ENCODE results near the gene N4BP2L2. TPM values are rescaled to one million over a fixed set of nuclear protein-coding genes. Genes with fewer than 3 reads are reported as not detected.

The N4BP2L2 gene
- total and polyA plus RNA-seq, 2 of the 13 experiments (the other 11 are each of a cell fraction or from before 2014, with no cell fraction given), result 58.9 to 81.2 TPM

- TF ChIP-seq RERE (CRISPR knock-in tag; IDR thresholded peaks at IDR 0.05; ENCODE audit: low read depth) (no peak), ZNF546 (CRISPR knock-in tag; conservative IDR thresholded peaks at IDR 0.05) (no peak), CEBPG (CRISPR knock-in tag; IDR thresholded peaks at IDR 0.05) (peak; percentile 76), ZBTB20 (CRISPR knock-in tag; IDR thresholded peaks at IDR 0.05; ENCODE audit: borderline replicate concordance, low read depth) (peak; percentile 70; the same call in 1 of the 2 replicates), CC2D1A (CRISPR knock-in tag; IDR thresholded peaks at IDR 0.05) (no peak), NFE2L1 (CRISPR knock-in tag; IDR thresholded peaks at IDR 0.05; ENCODE audit: borderline replicate concordance) (no peak), KDM2A (CRISPR knock-in tag; IDR thresholded peaks at IDR 0.05; ENCODE audit: borderline replicate concordance, low read depth) (peak; percentile 75), RXRB (CRISPR knock-in tag; IDR thresholded peaks at IDR 0.05; ENCODE audit: borderline replicate concordance) (peak; percentile 52; the same call in 1 of the 2 replicates), ZNF468 (CRISPR knock-in tag; IDR thresholded peaks at IDR 0.05) (no peak), E2F1 (CRISPR knock-in tag; IDR thresholded peaks at IDR 0.05) (no peak), ZNF44 (CRISPR knock-in tag; IDR thresholded peaks at IDR 0.05) (0 out of 2 replicates have a peak, but pooled peaks have one; percentile 1), SAFB2 (CRISPR knock-in tag; IDR thresholded peaks at IDR 0.05; ENCODE audit: borderline replicate concordance, low read depth) (no peak), ETV5 (CRISPR knock-in tag; IDR thresholded peaks at IDR 0.05; ENCODE audit: borderline replicate concordance) (peak; percentile 75; the same call in 1 of the 2 replicates), ZNF274 (CRISPR knock-in tag; IDR thresholded peaks at IDR 0.05) (no peak), HOMEZ (CRISPR knock-in tag; IDR thresholded peaks at IDR 0.05; ENCODE audit: low read depth) (peak; percentile 75; the same call in 1 of the 2 replicates), HNF4A (CRISPR knock-in tag; IDR thresholded peaks at IDR 0.05) (no peak; the same call in 1 of the 2 replicates), TIGD3 (CRISPR knock-in tag; IDR thresholded peaks at IDR 0.05; ENCODE audit: borderline replicate concordance) (no peak)
Observed at GRCh38 chr13:32538621-32539246, at the start of gene N4BP2L2 (continued).
